AG04449 (cell line): ENCODE measurements around the gene GDPD2.

Experiments used
- CTCF ChIA-PET: fragments of 350-600 bp; formaldehyde crosslinking; extraction: SDS; loops from one replicate; lab custom pipeline; 2021; ENCODE audit warnings: antibody characterized with exemption; lab: Yijun Ruan, JAX
- POLR2A ChIA-PET: fragments of 400-600, 350-600 bp; formaldehyde crosslinking; extraction: SDS; loops from one replicate; lab custom pipeline; 2020; ENCODE audit warnings: antibody characterized with exemption, inconsistent platforms; lab: Yijun Ruan, JAX
- DNase-seq: peaks from one replicate; pipeline ENCODE4 v3.0.0-alpha.2; 2010; ENCODE audit warnings: low read depth, low spot score
- H3K4me3 ChIP-seq: 2 replicates; pipeline ENCODE4 v1.5.1; 2011; ENCODE audit warnings: low read depth, mild to moderate bottlenecking, control low read depth, low read length
- CTCF ChIP-seq: IDR thresholded peaks from one replicate; pipeline ENCODE4 v1.5.1; 2011; ENCODE audit warnings: mild to moderate bottlenecking, moderate library complexity, low read length, control low read depth, inconsistent platforms; ENCODE audit not compliant: insufficient read depth; ENCODE audit errors: missing control alignments

Gene GDPD2

GRCh38 chrX:70449457-70449966, 26.4 kb downstream of the GDPD2 start:
- no peak for TF ChIP-seq CTCF
- ChIA-PET POLR2A (no interaction called here), CTCF (no interaction called here)
- DNase-seq, result no peak
- no peak overlapping the region for H3K4me3 ChIP-seq

- CTCF ChIA-PET, result interaction anchor here (0.6 to 3.1 kb wide), 16 partner anchors 9 to 732 kb away, joined by 3 to 24 read pairs (median 3); no protein-coding TSS in a partner anchor
- DNase-seq, result no peak
- peak; percentile 78 for TF ChIP-seq CTCF
- peak overlapping the region; percentile 56 for H3K4me3 ChIP-seq
- POLR2A ChIA-PET, result no interaction called here
Measured at GRCh38 chrX:70452143-70452733, 29.1 kb downstream of the GDPD2 start.

- H3K4me3 ChIP-seq, result peak overlapping the region; percentile 56
- no peak for DNase-seq
- ChIA-PET CTCF (interaction anchor here (1.1 to 3.7 kb wide), 10 partner anchors 10 to 212 kb away, joined by 3 to 24 read pairs (median 12); no protein-coding TSS in a partner anchor), POLR2A (no interaction called here)
- no peak for TF ChIP-seq CTCF
Measured at GRCh38 chrX:70453024-70453618, 30.0 kb downstream of the GDPD2 start.

DNA sequence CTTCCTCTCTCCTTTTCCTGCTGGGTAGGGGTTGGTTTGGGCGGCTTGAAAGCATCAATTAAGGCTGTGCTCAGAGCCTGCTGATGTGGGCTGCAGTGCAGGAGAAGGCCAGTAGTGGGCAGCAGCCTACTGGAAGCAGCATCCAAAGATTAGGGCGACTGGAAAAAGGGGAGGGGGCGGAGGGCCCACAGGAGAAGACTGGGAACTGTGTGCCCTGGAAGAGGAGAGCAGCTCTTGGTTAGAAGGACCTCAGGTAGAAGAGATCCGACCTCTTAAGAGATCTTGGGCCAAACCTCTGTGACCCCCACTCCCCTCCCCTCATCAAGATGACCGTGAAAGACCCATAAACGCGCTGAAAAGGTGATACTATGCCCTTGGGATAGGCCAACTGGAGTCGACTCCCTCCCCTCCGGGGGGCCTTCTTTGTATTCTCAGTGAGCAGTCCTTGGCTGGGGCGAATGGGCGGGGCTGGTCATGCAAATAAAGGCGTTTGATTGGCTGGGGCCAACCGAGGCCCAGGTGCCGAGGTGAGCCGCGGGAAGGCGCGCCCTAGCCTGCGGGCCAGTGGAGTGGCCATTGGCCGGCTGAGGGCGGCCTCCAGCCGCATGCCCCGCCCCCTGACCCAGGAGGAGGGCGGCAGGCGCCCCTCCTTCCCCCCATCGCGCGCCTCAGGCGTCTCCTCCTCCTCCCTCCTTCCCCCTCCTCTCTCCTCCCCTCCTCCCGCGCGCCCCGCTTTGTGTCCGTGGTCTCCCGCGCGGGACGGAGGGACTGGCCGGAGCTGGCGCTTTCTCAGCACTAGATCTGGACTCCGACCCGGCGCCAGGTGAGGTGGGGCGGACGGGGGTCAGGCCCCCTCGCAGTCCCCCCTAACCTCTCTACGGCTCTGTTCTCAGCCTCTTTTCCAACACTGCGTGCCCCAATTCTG, 31.6 kb downstream of the GDPD2 start:
- peak overlapping the region; percentile 55 for H3K4me3 ChIP-seq
- POLR2A ChIA-PET, result no interaction called here
- CTCF ChIA-PET, result interaction anchor here (0.8 to 3.7 kb wide), 13 partner anchors 10 to 212 kb away, joined by 3 to 15 read pairs (median 3); partner anchors contain the start of gene DLG3
- TF ChIP-seq CTCF, result peak; percentile 86
- no peak for DNase-seq

GRCh38 chrX:70455366-70456202, 32.5 kb downstream of the GDPD2 start:
- no peak for DNase-seq
- ChIA-PET CTCF (interaction anchor here (0.6 to 3.7 kb wide), 10 partner anchors 11 to 210 kb away, joined by 3 to 15 read pairs (median 4); partner anchors contain the start of gene DLG3), POLR2A (no interaction called here)
- no peak for TF ChIP-seq CTCF
- peak overlapping the region; percentile 55 for H3K4me3 ChIP-seq
